HG03280 (cell line): ENCODE results near the gene TMEM88.
"Not testable (repeated sequence)": the region's sequence is repeated elsewhere in the genome, so short reads cannot be mapped to it uniquely, and the experiment has no call there.

Experiments used
- ATAC-seq: cut with Tn5 transposase; IDR thresholded peaks from one replicate; pipeline ENCODE4 v1.9.1; 2021; ENCODE audit warnings: mild to moderate bottlenecking, moderate library complexity; ENCODE audit not compliant: unreplicated experiment

TMEM88 gene, protein sequence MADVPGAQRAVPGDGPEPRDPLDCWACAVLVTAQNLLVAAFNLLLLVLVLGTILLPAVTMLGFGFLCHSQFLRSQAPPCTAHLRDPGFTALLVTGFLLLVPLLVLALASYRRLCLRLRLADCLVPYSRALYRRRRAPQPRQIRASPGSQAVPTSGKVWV

DNA sequence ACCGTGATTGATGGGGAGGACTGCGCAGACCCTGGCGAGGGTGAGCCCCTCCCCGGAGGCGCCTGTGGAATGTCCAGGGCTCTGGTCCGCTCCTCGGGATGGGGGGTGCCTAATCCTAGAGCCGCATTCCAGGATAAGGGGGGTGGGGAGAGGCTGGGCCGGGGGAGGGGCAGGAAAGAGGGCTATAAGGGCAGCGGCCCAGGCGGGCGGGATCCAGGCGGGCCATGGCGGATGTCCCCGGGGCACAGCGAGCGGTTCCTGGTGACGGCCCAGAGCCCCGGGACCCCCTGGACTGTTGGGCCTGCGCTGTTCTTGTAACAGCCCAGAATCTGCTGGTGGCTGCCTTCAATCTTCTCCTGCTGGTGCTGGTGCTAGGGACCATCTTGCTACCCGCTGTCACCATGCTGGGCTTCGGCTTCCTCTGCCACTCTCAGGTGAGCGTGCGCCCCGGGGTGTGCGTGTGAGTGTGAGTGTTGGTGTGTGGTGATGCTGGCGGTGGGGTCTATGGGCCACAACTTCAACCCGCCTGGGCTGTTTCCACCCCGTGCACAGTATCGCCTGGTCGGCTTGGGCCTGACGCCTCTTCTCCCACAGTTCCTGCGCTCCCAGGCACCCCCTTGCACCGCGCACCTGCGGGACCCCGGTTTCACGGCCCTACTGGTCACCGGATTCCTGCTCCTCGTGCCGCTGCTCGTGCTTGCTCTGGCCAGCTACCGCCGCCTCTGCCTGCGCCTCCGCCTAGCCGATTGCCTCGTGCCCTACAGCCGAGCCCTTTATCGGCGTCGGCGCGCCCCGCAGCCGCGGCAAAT, at the start of gene TMEM88:
Gene TMEM88, plus strand, starts transcription at position 216 of the 809 bp plus-strand sequence. Its CDS starts 9 bp downstream, at position 225.
- no peak for ATAC-seq

DNA sequence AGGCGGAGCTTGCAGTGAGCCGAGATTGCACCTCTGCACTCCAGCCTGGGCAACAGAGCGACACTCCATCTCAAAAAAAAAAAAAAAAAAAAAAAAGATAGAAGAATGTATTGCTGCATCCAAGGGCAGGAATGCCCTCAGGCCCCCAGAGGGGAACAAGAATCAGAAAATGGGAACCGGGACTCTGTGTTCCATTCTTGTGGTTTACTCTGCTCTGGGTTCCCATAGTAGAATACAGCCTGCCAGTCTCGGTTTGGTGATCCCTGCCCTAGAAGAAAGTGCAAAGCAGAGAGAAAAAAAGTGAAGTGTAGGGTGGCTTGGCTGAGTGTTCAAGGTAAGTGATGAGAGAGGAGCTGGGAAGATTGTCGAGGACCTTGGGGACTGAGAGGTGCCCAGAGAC, 48.3 kb upstream of the TMEM88 start:
- ATAC-seq, result no peak

DNA sequence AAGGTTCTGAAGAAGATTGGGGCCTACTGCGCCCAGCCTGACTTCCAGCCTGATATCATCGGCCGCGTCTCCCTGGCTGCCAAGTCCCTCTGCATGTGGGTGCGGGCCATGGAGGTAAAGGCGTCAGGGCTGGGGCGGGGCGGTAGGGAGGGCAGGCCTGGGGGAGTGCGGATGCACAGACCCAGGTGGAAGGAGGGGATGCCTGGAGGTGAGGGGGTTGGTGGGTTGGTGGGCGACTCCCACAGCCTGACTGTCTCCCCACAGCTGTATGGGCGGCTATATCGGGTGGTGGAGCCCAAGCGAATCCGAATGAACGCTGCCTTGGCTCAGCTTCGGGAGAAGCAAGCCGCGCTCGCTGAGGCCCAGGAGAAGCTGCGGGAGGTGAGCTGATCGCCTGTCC, 47.7 kb upstream of the TMEM88 start:
- no peak for ATAC-seq

GRCh38 chr17:7809086-7809790, 45.6 kb upstream of the TMEM88 start:
- ATAC-seq, result no peak

- not testable (repeated sequence) for ATAC-seq
Measured at GRCh38 chr17:7809791-7810343, 45.0 kb upstream of the TMEM88 start.

DNA sequence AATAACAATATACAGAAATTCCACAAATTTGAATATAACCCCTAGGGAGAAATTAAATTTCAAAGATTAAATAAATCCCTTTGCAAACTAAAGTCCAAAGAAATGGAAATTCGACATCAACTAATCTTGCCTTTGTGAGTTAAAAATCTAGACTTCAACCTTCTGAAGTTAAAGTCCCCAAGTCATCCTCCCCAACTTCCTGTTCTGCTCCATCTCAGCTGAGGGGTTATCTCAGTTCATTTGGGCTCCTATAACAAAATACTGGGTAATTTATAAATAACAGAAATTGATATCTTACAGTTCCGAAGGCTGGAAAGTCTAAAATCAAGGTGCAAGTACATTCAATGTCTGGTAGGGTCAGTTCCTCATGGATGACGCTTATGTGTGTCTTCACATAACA, 43.6 kb upstream of the TMEM88 start:
- ATAC-seq, result no peak

DNA sequence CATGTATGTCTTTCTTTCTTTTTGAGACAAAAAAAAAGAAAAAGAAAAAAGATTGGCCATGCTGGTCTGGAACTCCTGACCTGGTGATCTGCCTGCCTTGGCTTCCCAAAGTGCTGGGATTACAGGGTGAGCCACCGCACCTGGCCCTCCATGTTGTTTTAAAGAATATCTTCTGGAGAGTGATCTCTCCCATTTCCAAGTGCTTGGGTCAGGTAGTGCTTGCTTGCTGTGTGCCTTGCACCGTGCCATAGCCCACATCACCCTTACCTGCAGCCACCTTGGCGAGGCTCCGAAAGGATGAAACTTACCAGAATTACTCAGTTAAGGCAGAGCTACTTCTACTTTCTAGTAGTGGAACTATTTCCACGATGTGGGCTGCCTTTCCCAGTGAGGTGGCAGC, 39.9 kb upstream of the TMEM88 start:
- no peak for ATAC-seq

GRCh38 chr17:7816926-7817642, 37.8 kb upstream of the TMEM88 start:
- no peak for ATAC-seq

- no peak for ATAC-seq
Measured at GRCh38 chr17:7817643-7817964, 37.3 kb upstream of the TMEM88 start.

DNA sequence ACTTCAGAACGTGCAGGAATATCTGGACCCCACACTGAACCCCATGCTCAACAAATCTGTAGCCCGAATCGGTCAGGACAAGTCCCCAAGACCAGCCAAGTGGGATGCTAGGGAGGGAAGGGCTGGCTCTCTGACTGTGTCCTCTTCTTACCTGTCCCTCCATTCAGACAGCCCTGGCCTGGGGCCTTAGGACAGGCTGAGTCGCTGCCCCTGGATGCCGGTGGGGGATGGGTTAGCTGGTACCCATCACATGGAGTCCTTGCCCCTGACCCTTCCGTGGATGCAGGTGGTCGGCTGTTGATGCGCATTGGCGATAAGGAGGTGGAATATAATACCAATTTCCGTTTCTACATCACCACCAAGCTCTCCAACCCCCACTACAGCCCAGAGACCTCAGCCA, 36.8 kb upstream of the TMEM88 start:
- no peak for ATAC-seq

DNA sequence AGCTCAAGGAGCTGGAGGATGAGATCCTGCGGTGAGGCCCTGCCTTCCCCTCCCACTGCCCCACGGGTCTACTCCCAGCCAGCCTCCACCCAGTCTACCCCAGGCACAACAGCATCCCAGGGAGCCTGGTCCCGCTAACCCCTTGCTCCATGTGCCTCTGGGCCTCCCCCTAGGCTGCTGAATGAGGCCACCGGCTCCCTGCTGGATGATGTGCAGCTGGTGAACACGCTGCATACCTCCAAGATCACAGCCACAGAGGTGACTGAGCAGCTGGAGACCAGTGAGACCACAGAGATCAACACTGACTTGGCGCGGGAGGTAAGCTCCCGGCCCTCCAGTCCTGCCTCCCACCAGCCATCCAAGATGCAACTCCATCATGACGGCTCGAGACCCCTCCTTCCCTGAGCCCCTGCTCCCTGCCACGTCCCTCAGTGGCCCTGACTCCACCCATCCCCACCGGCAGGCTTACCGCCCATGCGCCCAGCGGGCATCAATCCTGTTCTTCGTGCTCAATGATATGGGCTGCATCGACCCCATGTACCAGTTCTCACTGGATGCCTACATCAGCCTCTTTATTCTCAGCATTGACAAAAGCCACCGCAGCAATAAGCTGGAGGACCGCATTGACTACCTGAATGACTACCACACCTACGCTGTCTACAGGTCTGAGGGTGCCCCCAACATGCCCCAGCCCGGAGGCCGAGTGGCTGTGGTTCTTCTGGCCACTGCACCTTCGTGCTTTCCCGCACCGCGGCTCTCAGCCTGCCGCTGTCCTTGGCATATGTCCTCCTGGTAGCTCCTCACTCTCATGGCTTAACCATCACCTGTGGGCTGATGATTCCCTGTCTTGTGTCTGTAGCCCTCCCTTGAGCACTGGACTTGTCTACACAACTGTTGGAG, 35.9 kb upstream of the TMEM88 start:
- no peak for ATAC-seq

DNA sequence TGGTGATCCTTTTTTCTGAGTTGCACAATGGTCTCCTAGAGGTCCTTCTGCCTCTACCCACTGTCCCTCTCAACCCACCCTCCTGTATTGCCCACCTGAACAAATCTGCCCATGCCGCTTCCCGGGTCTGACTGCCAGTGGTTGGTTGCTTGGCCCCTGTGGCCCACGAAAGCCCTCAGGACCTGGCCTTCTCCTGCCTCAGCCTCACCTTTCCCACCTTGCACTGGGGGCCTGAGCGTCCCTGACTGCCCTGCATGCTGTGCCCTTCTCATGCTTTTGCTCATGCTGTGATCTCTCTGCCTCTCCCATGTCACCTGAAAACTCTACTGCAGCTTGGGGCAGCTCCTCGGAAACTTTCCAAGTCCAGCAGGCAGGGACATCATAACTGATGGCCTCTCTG, 34.6 kb upstream of the TMEM88 start:
- no peak for ATAC-seq

- ATAC-seq, result no peak
Measured at GRCh38 chr17:7822126-7822525, 32.7 kb upstream of the TMEM88 start.

DNA sequence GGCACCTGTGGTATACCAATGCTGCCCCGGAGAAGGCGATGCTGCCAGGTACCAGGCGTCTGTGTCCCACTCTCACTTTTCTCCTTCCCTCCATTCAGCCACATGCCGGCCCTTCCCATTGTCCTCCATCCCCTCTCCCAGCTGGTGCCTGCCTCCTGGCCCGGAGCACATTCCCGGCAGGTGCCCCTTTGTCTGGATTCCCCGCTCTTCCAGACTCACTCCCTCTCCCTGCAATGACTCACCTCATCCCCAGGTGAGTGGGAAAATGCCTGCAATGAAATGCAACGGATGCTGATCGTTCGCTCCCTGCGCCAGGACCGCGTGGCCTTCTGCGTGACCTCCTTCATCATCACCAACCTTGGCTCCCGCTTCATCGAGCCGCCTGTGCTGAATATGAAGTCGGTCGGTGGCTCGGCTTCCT, 31.3 kb upstream of the TMEM88 start:
- no peak for ATAC-seq

DNA sequence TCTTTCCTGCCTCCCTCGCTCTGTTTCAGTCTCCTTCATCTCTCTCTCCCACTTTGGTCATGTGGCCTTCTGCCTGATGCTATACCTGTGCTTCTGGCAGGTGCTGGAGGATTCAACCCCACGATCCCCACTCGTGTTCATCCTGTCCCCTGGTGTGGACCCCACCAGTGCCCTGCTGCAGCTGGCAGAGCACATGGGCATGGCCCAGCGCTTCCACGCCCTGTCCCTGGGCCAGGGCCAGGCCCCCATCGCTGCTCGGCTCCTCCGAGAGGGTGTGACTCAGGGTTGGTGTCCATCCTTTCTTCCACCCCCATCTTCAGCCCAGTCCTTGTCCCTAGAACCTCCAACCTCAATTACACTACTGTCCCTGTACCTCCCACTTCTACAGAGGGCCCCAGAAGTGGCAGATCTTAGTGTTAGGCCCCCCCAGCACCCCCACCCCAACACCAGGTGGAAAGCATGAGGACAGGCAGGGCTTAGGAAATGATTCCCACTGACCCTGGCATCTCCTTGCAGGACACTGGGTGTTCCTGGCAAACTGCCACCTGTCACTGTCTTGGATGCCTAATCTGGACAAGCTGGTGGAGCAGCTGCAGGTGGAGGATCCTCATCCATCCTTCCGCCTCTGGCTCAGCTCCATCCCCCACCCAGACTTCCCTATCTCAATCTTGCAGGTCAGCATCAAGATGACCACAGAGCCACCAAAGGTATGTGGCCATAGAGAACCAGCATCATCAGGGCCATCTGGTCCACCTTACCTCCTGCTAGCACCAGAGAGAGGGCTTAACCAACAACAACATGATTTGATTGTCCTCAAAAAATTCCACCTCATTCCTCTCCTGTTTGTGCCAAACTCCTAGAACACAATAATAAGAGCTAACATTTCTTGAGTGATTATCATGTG, 30.6 kb upstream of the TMEM88 start:
- no peak for ATAC-seq

- ATAC-seq, result no peak
Measured at GRCh38 chr17:7825206-7825990, 29.5 kb upstream of the TMEM88 start.

GRCh38 chr17:7830616-7831015, 24.2 kb upstream of the TMEM88 start:
- no peak for ATAC-seq

- no peak for ATAC-seq
Measured at GRCh38 chr17:7831233-7831632, 23.6 kb upstream of the TMEM88 start.
